Calu3 (cell line): ENCODE data around the gene DNM1. TPM values are rescaled to one million over a fixed set of nuclear protein-coding genes. Genes with fewer than 3 reads are reported as not detected.

ENCODE experiments used
- BruUV-seq: library from RNA; stranded (reverse); fragments of 400-500 nt; replicated peaks from 2 replicates; lab custom pipeline; 2021; lab: Mats Ljungman, UMichigan
- CTCF ChIA-PET: fragments of 300-600 bp; sonication (Branson Sonifier 250); formaldehyde crosslinking; loops from one replicate; lab custom pipeline; 2022; ENCODE audit warnings: antibody characterized with exemption; lab: Charles Lee
- DNase-seq: peaks from one replicate; pipeline ENCODE4 v3.0.0; 2022
- H3K27ac Mint-ChIP-seq: one replicate; pipeline ENCODE4 v1.8.0; 2022; ENCODE audit warnings: mixed read lengths; ENCODE audit not compliant: unreplicated experiment
- H3K27me3 Mint-ChIP-seq: one replicate; pipeline ENCODE4 v1.8.0; 2022; ENCODE audit warnings: mixed read lengths; ENCODE audit not compliant: unreplicated experiment
- H3K36me3 Mint-ChIP-seq: one replicate; pipeline ENCODE4 v1.8.0; 2022; ENCODE audit warnings: mild to moderate bottlenecking, moderate library complexity, mixed read lengths; ENCODE audit not compliant: insufficient read depth, unreplicated experiment
- H3K4me1 Mint-ChIP-seq: one replicate; pipeline ENCODE4 v1.8.0; 2022; ENCODE audit warnings: mild to moderate bottlenecking, low read depth, mixed read lengths; ENCODE audit not compliant: unreplicated experiment
- H3K4me3 Mint-ChIP-seq: one replicate; pipeline ENCODE4 v1.8.0; 2022; ENCODE audit warnings: mild to moderate bottlenecking, low read depth, moderate library complexity, mixed read lengths; ENCODE audit not compliant: unreplicated experiment
- H3K9me3 Mint-ChIP-seq: one replicate; pipeline ENCODE4 v1.8.0; 2022; ENCODE audit warnings: low read depth, mixed read lengths; ENCODE audit not compliant: unreplicated experiment
- intact Hi-C: fragments of 100-400 bp; cut with micrococcal nuclease; formaldehyde crosslinking; loops from one replicate; pipeline ENCODE4 v1.10.0; 2022; ENCODE audit not compliant: unreplicated experiment
- total RNA-seq: library from RNA; stranded (reverse); gene quantifications from 2 replicates; pipeline ENCODE4 v1.2.3, GENCODE V29; 2022
- TF ChIP-seq, protein P1 (sequence below): fragments of 200-600 bp; IDR thresholded peaks from one replicate; pipeline ENCODE4 v1.8.0; 2022; ENCODE audit warnings: antibody characterized with exemption; ENCODE audit not compliant: unreplicated experiment

The DNM1 gene
- total RNA-seq, 1 experiment from 2014 or later, result 40.0 TPM

DNA sequence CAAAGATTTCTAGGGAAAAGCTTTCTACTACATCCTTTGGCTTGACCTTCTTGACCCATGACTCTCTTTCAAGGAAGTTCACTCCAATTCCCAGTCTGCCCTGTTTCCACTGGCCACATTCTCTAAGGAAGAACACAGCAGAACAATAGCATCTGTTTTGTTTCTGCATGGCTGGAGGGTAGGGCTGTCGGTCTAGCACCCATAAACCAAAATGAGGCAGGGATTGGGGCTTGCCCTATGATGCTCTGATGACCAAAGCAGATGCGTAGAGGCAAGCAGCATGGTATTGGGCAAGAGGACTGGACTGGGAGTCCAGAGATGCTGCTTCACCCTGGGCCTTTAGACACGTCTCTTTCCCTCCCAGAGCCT, 48.5 kb downstream of the DNM1 start:
- CTCF ChIA-PET, result no interaction called here
- no peak overlapping the region for H3K27ac Mint-ChIP-seq
- no peaks in the 10 kb centered on the region for H3K9me3 Mint-ChIP-seq
- intact Hi-C loops, result no loop called here
- H3K36me3 Mint-ChIP-seq, result peaks cover 16% of the 10 kb centered on the region
- DNase-seq, result no peak
- no TSS peak for BruUV-seq
- H3K4me1 Mint-ChIP-seq, result no peaks in the 10 kb centered on the region
- H3K4me3 Mint-ChIP-seq, result no peak overlapping the region
- TF ChIP-seq, protein P1, sequence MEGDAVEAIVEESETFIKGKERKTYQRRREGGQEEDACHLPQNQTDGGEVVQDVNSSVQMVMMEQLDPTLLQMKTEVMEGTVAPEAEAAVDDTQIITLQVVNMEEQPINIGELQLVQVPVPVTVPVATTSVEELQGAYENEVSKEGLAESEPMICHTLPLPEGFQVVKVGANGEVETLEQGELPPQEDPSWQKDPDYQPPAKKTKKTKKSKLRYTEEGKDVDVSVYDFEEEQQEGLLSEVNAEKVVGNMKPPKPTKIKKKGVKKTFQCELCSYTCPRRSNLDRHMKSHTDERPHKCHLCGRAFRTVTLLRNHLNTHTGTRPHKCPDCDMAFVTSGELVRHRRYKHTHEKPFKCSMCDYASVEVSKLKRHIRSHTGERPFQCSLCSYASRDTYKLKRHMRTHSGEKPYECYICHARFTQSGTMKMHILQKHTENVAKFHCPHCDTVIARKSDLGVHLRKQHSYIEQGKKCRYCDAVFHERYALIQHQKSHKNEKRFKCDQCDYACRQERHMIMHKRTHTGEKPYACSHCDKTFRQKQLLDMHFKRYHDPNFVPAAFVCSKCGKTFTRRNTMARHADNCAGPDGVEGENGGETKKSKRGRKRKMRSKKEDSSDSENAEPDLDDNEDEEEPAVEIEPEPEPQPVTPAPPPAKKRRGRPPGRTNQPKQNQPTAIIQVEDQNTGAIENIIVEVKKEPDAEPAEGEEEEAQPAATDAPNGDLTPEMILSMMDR, result no peak
- H3K27me3 Mint-ChIP-seq, result no peaks in the 10 kb centered on the region

DNA sequence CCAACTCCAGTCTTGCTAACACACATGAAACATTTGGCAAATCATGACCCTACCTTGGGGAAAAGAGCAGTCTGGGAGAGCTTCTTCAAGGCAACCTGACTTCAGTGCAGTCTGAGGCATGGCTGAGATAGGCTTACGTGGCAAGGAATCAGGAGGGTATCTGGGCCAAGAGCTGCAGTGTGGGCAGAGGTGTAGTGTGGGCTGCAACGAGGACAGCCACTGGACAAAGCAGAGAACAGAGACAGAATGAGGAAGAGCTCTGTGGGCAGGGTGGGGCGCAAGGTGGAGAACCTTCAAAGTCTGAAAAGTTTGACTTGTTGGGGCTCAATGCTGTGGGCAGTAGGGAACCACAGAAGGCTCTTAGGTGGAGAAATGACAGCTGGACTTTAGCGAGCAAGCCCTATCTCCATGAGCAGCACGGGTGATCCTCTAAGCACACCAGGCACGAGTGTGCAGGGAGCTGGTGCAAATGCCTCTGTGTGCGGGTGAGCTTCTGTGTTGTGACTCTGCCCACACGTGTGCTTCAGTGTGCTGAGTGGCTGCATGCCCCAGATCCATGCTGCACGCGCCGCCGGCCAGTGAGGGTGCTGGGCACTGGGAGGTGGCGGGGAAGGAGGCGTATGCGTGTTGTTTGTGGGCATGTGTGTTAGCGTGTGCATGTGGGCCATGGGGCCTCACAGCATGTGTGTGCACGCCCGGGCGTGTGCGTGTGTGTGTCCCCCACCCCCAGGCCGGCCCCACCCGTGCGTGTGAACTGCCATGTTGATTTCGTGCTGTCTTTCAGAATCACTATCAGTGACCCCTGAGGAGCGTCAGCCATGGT, 49.3 kb downstream of the DNM1 start:
- H3K9me3 Mint-ChIP-seq, result no peaks in the 10 kb centered on the region

DNA sequence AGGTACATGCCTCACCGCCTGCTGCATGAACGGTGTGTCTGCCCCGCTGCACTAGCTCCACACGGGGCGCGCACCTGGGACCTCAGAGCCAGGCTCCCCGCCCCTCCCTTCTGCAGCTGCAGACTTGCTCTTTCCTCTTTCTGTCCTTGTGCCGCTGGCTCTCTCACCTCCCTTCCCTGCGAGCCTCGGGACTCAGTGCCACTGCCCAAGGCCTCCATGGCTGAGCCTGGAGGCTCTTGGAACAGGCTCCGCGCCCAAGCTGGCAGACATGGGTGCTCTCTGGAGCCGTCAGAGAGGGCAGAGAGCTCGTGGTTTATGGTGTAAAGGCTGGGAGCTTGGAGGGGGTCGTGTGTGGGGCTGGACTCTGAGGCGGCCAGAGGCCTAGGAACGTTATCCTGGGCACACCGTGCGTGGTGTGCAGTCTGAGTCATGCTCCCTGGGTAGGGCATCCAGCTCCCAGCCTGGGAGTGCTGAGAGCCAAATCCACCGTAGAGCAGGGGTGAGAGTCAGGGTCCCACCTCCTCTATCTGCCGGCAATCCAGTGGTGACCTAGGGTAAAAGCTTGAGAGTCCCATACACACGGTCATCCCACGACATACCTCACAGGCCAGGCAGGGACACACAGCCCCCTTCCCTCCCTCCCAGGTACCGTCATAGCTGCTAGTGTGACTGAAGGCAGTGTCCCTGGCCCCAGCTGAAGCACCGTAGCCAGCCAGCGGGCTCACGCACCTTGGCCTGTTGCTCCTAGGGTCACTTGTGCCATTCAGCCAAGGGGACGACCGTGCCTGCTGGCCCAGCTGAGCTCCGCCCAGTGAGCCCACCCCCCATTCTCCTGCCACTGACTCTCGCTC, 50.2 kb downstream of the DNM1 start:
- intact Hi-C loops, result no loop called here
- Mint-ChIP-seq H3K9me3 (no peaks in the 10 kb centered on the region), H3K27me3 (no peaks in the 10 kb centered on the region), H3K4me1 (no peaks in the 10 kb centered on the region), H3K27ac (no peak overlapping the region), H3K36me3 (peaks cover 25% of the 10 kb centered on the region), H3K4me3 (no peak overlapping the region)
- no TSS peak for BruUV-seq
- no peak for DNase-seq
- TF ChIP-seq, protein P1, result no peak
- CTCF ChIA-PET, result no interaction called here

More for the DNA sequence above, 49.3 kb downstream of the DNM1 start:
- TF ChIP-seq, protein P1, result no peak
- Mint-ChIP-seq H3K4me1 (no peaks in the 10 kb centered on the region), H3K27ac (no peak overlapping the region), H3K4me3 (no peak overlapping the region), H3K36me3 (peaks cover 18% of the 10 kb centered on the region), H3K27me3 (no peaks in the 10 kb centered on the region)
- intact Hi-C loops, result no loop called here
- CTCF ChIA-PET, result interaction anchor here (0.6 kb wide), 1 partner anchor 1815 kb away, joined by 3 read pairs; no protein-coding TSS in a partner anchor
- DNase-seq, result no peak
- no TSS peak for BruUV-seq

DNA sequence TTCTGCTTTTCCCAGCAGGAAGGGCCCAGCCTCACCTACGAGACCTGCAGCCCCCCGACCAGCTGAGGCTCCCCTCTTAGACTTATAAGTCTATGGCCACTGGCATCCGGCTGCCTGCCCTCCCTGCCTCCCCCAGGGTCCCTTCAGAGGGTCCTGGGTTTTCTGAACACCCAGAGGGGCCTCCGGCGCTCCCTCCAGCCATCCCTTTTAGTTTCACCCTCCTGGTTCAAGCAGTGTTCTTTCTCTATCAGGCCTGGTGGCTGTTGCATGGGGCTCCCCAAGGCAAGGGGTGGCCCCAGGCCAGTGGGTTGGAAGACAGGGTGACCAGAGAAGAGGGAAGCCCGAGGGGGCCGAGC, 50.8 kb downstream of the DNM1 start:
- no peak overlapping the region for H3K4me3 Mint-ChIP-seq
- CTCF ChIA-PET, result no interaction called here
- intact Hi-C loops, result no loop called here

More for the DNA sequence above, 50.8 kb downstream of the DNM1 start:
- BruUV-seq, result no TSS peak
- TF ChIP-seq, protein P1, result no peak
- Mint-ChIP-seq H3K27me3 (no peaks in the 10 kb centered on the region), H3K9me3 (no peaks in the 10 kb centered on the region), H3K27ac (no peak overlapping the region), H3K4me1 (no peaks in the 10 kb centered on the region), H3K36me3 (peaks cover 25% of the 10 kb centered on the region)
- no peak for DNase-seq
